ENCODE results near the gene PIPOX. TPM values are rescaled to one million over a fixed set of nuclear protein-coding genes. Genes with fewer than 3 reads are reported as not detected.

The PIPOX gene
- total and polyA plus RNA-seq, 2 of the 13 experiments (the other 11 are each of a cell fraction or from before 2014, with no cell fraction given), result 87.3 to 154 TPM

DNA sequence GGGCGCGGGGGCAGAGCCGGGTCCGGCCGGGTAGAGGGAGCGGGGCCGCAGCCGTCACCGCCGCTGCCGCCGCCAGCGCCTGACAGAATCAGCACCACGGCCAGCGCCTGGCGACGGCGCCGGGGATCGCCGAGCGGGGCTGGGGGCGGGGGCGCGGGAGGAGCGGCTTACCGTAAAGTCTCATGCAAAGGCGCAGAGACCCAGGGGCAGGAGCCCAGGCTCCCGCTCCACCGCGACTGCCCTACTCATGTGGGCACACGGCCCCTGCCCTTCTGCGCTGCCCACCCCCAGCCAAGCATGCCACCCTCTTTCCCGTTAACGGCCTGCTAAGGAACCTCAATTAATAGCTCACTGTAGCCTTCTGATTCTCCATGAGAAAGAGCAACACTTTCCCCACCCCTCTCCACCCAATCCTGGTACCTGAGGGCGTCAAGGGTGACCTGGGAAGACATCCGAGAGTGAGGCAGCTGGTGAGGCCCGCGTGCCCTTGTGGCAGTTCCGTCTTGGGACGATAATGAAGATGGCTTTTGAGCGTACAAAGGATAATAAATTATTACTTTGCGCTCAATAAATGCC, 36.9 kb upstream of the PIPOX start, which contains the start of gene SEZ6 (continued):
- TF ChIP-seq, protein P1, sequence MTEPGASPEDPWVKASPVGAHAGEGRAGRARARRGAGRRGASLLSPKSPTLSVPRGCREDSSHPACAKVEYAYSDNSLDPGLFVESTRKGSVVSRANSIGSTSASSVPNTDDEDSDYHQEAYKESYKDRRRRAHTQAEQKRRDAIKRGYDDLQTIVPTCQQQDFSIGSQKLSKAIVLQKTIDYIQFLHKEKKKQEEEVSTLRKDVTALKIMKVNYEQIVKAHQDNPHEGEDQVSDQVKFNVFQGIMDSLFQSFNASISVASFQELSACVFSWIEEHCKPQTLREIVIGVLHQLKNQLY (CRISPR knock-in tag; IDR thresholded peaks at IDR 0.05), result peak; percentile 54; the same call in 1 of the 2 replicates
- TF ChIP-seq TEAD2 (CRISPR knock-in tag; IDR thresholded peaks at IDR 0.05), result 0 out of 2 replicates have a peak, but pooled peaks have one; percentile 66
- TF ChIP-seq RFX5 (IDR thresholded peaks at IDR 0.05; ENCODE audit: low read depth, low read length), result no peak
- TF ChIP-seq ZEB1 (IDR thresholded peaks at IDR 0.05; ENCODE audit: insufficient replicate concordance, low read depth), result no peak
- no peak for TF ChIP-seq HIVEP1 (CRISPR knock-in tag; IDR thresholded peaks at IDR 0.05)
- 0 out of 2 replicates have a peak, but pooled peaks have one; percentile 30 for TF ChIP-seq ZNF251 (CRISPR knock-in tag; IDR thresholded peaks at IDR 0.05)
- TF ChIP-seq NFRKB (IDR thresholded peaks at IDR 0.05), result no peak
- TF ChIP-seq, protein P2, sequence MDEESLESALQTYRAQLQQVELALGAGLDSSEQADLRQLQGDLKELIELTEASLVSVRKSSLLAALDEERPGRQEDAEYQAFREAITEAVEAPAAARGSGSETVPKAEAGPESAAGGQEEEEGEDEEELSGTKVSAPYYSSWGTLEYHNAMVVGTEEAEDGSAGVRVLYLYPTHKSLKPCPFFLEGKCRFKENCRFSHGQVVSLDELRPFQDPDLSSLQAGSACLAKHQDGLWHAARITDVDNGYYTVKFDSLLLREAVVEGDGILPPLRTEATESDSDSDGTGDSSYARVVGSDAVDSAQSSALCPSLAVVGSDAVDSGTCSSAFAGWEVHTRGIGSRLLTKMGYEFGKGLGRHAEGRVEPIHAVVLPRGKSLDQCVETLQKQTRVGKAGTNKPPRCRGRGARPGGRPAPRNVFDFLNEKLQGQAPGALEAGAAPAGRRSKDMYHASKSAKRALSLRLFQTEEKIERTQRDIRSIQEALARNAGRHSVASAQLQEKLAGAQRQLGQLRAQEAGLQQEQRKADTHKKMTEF (CRISPR knock-in tag; IDR thresholded peaks at IDR 0.05), result peak; percentile 79; the same call in 1 of the 2 replicates
- TF ChIP-seq ZNF24 (IDR thresholded peaks at IDR 0.05), result no peak
- TF ChIP-seq, protein P3, sequence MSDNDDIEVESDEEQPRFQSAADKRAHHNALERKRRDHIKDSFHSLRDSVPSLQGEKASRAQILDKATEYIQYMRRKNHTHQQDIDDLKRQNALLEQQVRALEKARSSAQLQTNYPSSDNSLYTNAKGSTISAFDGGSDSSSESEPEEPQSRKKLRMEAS (IDR thresholded peaks at IDR 0.05), result peak; percentile 52; the same call in 1 of the 2 replicates
- TF ChIP-seq LCORL (IDR thresholded peaks at IDR 0.05), result no peak
- 0 out of 2 replicates have a peak, but pooled peaks have one; percentile 46 for TF ChIP-seq LCORL (CRISPR knock-in tag; IDR thresholded peaks at IDR 0.05)
- TF ChIP-seq TARDBP (CRISPR knock-in tag; IDR thresholded peaks at IDR 0.05), result 0 out of 2 replicates have a peak, but pooled peaks have one; percentile 26
- TF ChIP-seq JARID2 (CRISPR knock-in tag; IDR thresholded peaks at IDR 0.05; ENCODE audit: insufficient replicate concordance), result no peak
- TF ChIP-seq HNRNPK (IDR thresholded peaks at IDR 0.05; ENCODE audit: low read depth, low read length, poor library complexity, severe bottlenecking), result no peak
- peak; percentile 83 for TF ChIP-seq MED1 (CRISPR knock-in tag; IDR thresholded peaks at IDR 0.05)
- TF ChIP-seq ZNF431 (CRISPR knock-in tag; IDR thresholded peaks at IDR 0.05; ENCODE audit: borderline replicate concordance, low read depth), result peak; percentile 64; the same call in 1 of the 2 replicates
- TF ChIP-seq KLF13 (CRISPR knock-in tag; IDR thresholded peaks at IDR 0.05), result no peak
- peak; percentile 56; the same call in 1 of the 2 replicates for TF ChIP-seq ETV5 (CRISPR knock-in tag; IDR thresholded peaks at IDR 0.05; ENCODE audit: borderline replicate concordance)
- TF ChIP-seq ZNF543 (CRISPR knock-in tag; IDR thresholded peaks at IDR 0.05), result peak; percentile 83
- TF ChIP-seq ZFX (CRISPR knock-in tag; IDR thresholded peaks at IDR 0.05; ENCODE audit: low read depth), result no peak
- no peak for TF ChIP-seq PTBP1 (IDR thresholded peaks at IDR 0.05; ENCODE audit: low read depth, low read length, poor library complexity, severe bottlenecking)
- TF ChIP-seq, protein P4, sequence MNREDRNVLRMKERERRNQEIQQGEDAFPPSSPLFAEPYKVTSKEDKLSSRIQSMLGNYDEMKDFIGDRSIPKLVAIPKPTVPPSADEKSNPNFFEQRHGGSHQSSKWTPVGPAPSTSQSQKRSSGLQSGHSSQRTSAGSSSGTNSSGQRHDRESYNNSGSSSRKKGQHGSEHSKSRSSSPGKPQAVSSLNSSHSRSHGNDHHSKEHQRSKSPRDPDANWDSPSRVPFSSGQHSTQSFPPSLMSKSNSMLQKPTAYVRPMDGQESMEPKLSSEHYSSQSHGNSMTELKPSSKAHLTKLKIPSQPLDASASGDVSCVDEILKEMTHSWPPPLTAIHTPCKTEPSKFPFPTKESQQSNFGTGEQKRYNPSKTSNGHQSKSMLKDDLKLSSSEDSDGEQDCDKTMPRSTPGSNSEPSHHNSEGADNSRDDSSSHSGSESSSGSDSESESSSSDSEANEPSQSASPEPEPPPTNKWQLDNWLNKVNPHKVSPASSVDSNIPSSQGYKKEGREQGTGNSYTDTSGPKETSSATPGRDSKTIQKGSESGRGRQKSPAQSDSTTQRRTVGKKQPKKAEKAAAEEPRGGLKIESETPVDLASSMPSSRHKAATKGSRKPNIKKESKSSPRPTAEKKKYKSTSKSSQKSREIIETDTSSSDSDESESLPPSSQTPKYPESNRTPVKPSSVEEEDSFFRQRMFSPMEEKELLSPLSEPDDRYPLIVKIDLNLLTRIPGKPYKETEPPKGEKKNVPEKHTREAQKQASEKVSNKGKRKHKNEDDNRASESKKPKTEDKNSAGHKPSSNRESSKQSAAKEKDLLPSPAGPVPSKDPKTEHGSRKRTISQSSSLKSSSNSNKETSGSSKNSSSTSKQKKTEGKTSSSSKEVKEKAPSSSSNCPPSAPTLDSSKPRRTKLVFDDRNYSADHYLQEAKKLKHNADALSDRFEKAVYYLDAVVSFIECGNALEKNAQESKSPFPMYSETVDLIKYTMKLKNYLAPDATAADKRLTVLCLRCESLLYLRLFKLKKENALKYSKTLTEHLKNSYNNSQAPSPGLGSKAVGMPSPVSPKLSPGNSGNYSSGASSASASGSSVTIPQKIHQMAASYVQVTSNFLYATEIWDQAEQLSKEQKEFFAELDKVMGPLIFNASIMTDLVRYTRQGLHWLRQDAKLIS (CRISPR knock-in tag; IDR thresholded peaks at IDR 0.05), result no peak
- TF ChIP-seq ZNF782 (CRISPR knock-in tag; IDR thresholded peaks at IDR 0.05; ENCODE audit: borderline replicate concordance), result peak; percentile 77; the same call in 1 of the 2 replicates
- TF ChIP-seq GTF2F1 (IDR thresholded peaks at IDR 0.05; ENCODE audit: low read length), result no peak
- TF ChIP-seq MTA1 (CRISPR knock-in tag; IDR thresholded peaks at IDR 0.05; ENCODE audit: borderline replicate concordance), result no peak
- no peak for TF ChIP-seq PAF1 (CRISPR knock-in tag; IDR thresholded peaks at IDR 0.05)
